Placental pericyte (primary cell): ENCODE results near the gene GDF10. TPM values are rescaled to one million over a fixed set of nuclear protein-coding genes. Genes with fewer than 3 reads are reported as not detected.

ENCODE experiments used
- total RNA-seq: library from RNA; depleted of rRNA; stranded (reverse); fragments of >200 nt; gene quantifications from 2 replicates; pipeline ENCODE4 v1.2.3, GENCODE V29; 2012

The GDF10 gene, protein sequence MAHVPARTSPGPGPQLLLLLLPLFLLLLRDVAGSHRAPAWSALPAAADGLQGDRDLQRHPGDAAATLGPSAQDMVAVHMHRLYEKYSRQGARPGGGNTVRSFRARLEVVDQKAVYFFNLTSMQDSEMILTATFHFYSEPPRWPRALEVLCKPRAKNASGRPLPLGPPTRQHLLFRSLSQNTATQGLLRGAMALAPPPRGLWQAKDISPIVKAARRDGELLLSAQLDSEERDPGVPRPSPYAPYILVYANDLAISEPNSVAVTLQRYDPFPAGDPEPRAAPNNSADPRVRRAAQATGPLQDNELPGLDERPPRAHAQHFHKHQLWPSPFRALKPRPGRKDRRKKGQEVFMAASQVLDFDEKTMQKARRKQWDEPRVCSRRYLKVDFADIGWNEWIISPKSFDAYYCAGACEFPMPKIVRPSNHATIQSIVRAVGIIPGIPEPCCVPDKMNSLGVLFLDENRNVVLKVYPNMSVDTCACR
- not detected in 2 replicates for total RNA-seq

DNA sequence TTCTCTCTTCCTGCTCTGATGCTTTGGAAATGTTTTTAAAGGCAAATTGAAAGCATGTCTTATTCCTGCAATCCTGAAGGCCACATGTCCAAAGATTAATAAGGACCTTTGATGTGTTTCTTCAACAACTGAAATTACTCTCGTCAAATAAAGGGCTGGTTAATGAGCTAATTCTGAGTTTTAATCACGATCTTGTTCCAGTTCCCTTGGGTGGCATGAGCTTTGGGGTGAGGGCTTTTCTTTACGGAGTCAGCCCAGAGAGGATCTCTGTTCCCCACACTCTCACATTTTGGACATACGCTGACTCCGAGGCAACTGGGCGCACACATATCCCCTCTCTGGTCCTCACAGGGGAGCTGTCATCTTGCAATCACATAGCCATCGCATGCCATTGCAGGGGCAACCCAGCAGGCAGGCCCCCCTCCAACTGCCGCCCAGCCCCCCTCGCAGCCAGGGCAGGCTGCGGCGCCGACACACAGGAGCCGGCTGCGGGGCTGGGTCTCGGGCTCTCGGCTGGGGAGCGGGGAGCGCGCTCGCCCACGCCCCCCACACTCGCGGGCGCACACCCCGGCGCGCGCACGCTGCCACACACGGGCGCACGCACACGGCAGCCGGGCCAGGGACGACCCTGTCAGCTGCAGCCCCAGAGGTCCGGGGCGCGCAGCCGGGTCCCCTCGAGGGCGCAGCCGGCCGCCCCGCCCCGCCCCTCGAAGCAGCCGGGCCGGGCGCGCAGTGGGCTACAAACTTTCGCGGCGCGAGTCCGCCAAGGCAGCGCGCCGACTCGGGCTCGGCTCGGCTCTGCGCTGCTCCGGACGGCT, at the start of gene GDF10:
Gene GDF10 (plus strand): TSS at position 587 of the 818 bp plus-strand sequence. CDS start 455 bp downstream, outside the sequence.

DNA sequence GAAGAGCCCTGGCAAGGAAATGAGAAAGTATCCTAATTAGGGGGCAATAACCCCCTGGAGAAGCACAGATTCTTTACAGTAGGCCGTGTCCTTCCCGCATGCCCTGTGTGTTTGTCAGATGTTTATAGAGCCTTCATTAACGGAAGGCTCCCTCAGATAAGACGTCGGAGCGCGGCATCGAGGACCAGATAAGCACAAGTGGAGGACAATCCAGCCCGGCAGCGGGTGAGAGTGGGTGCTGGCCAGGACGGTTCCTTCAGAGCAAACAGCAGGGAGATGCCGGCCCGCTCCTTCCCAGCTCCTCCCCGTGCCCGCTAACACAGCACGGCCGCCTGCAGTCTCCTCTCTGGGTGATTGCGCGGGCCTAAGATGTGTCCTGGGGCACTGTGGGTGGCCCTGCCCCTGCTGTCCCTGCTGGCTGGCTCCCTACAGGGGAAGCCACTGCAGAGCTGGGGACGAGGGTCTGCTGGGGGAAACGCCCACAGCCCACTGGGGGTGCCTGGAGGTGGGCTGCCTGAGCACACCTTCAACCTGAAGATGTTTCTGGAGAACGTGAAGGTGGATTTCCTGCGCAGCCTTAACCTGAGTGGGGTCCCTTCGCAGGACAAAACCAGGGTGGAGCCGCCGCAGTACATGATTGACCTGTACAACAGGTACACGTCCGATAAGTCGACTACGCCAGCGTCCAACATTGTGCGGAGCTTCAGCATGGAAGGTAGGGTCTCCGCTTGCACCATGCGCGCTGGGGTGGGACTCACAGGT, 22.5 kb downstream of the GDF10 start, which contains the start of gene GDF2:
Gene GDF2 (plus strand): TSS at position 155 of the 762 bp plus-strand sequence. CDS start 215 bp downstream, at position 370.

DNA sequence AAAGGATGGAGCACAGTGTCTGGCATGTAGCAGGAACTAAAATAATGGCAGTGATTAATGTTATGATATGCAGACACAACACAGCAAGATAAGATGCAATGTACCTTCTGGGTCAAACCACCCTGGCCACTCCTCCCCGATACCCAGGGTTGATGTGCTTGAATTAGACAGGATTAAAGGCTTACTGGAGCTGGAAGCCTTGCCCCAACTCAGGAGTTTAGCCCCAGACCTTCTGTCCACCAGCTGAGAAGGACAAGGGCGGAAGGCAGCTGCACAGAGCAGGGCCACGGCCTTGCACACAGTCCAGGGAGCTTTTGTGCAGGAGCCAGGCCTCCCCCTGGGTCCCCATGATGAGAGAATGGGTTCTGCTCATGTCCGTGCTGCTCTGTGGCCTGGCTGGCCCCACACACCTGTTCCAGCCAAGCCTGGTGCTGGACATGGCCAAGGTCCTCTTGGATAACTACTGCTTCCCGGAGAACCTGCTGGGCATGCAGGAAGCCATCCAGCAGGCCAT, 48.2 kb downstream of the GDF10 start, which contains the start of gene RBP3:
Gene RBP3 (plus strand): TSS at position 226 of the 514 bp plus-strand sequence. CDS start 122 bp downstream, at position 348.

Other genes starting within 250 kb of the GDF10 start
- gene GDF2, start 22.3 kb downstream of the GDF10 start, total RNA-seq: 0.14 TPM in 1 of 2 replicates, not detected in the other
- gene RBP3, start 48.2 kb downstream of the GDF10 start, total RNA-seq: under 0.01 TPM in 1 of 2 replicates, not detected in the other
- under 0.01 TPM in 1 of 2 replicates, not detected in the other for gene ZNF488, start 84.1 kb downstream of the GDF10 start, total RNA-seq
- gene ANXA8, start 183.9 kb downstream of the GDF10 start, total RNA-seq: 3.3 and 18.6 TPM in 2 replicates
- gene FAM25G, start 191.5 kb downstream of the GDF10 start, total RNA-seq: not detected in 2 replicates
- 4.4 and 10.0 TPM in 2 replicates for gene AGAP9, start 223.4 kb downstream of the GDF10 start, total RNA-seq